Glutamatergic neuron (in vitro differentiated cells): Measurements from ENCODE around the gene ARHGEF28. TPM values are rescaled to one million over a fixed set of nuclear protein-coding genes. Genes with fewer than 3 reads are reported as not detected.

ENCODE experiments used
- DNase-seq: peaks from one replicate; pipeline ENCODE4 v3.0.0; 2022
- H3K27ac Mint-ChIP-seq: one replicate; pipeline ENCODE4 v1.8.0; 2020; ENCODE audit warnings: mild to moderate bottlenecking, mixed read lengths, inconsistent platforms; ENCODE audit not compliant: unreplicated experiment
- H3K27me3 Mint-ChIP-seq: one replicate; pipeline ENCODE4 v1.8.0; 2020; ENCODE audit warnings: mild to moderate bottlenecking, moderate library complexity, mixed read lengths, inconsistent platforms; ENCODE audit not compliant: unreplicated experiment
- H3K36me3 Mint-ChIP-seq: one replicate; pipeline ENCODE4 v1.8.0; 2020; ENCODE audit warnings: mild to moderate bottlenecking, mixed read lengths, inconsistent platforms; ENCODE audit not compliant: unreplicated experiment
- H3K4me1 Mint-ChIP-seq: one replicate; pipeline ENCODE4 v1.8.0; 2020; ENCODE audit warnings: mild to moderate bottlenecking, low read depth, mixed read lengths, inconsistent platforms; ENCODE audit not compliant: unreplicated experiment
- H3K4me3 Mint-ChIP-seq: one replicate; pipeline ENCODE4 v1.8.0; 2020; ENCODE audit warnings: mild to moderate bottlenecking, mixed read lengths, inconsistent platforms; ENCODE audit not compliant: unreplicated experiment
- H3K9me3 Mint-ChIP-seq: one replicate; pipeline ENCODE4 v1.8.0; 2020; ENCODE audit warnings: mild to moderate bottlenecking, moderate library complexity, mixed read lengths, inconsistent platforms; ENCODE audit not compliant: unreplicated experiment
- CTCF ChIP-seq: fragments of 200-600 bp; sonication (generic); IDR thresholded peaks from one replicate; pipeline ENCODE4 v1.5.0; 2021; ENCODE audit not compliant: partially characterized antibody, unreplicated experiment
- total RNA-seq: library from RNA; stranded (reverse); fragmentation: NEBNext Ultra II Directional; extraction: Animal tissue kit (Norgen Biotek cat#: 25700); gene quantifications from one replicate; pipeline ENCODE4 v1.2.1, GENCODE V29; 2021; ENCODE audit not compliant: unreplicated experiment

ARHGEF28 gene
- total RNA-seq, 1 donor from 2014 or later: 0.47 TPM

- H3K27me3 Mint-ChIP-seq: no peaks in the 10 kb centered on the region
- no peak overlapping the region for H3K4me3 Mint-ChIP-seq
- H3K27ac Mint-ChIP-seq: no peak overlapping the region
- no peaks in the 10 kb centered on the region for H3K36me3 Mint-ChIP-seq
- H3K9me3 Mint-ChIP-seq: no peaks in the 10 kb centered on the region
- DNase-seq: no peak
- TF ChIP-seq CTCF: no peak
- no peaks in the 10 kb centered on the region for H3K4me1 Mint-ChIP-seq
Measured at GRCh38 chr5:73664796-73665195, 38.8 kb downstream of the ARHGEF28 start.

- Mint-ChIP-seq H3K27ac (no peak overlapping the region), H3K4me3 (no peak overlapping the region), H3K9me3 (no peaks in the 10 kb centered on the region), H3K36me3 (no peaks in the 10 kb centered on the region), H3K27me3 (no peaks in the 10 kb centered on the region), H3K4me1 (no peaks in the 10 kb centered on the region)
- DNase-seq: no peak
- no peak for TF ChIP-seq CTCF
Measured at GRCh38 chr5:73666891-73667290, 40.9 kb downstream of the ARHGEF28 start.

- Mint-ChIP-seq H3K27me3 (no peaks in the 10 kb centered on the region), H3K27ac (no peak overlapping the region), H3K9me3 (no peaks in the 10 kb centered on the region), H3K4me3 (no peak overlapping the region), H3K4me1 (no peaks in the 10 kb centered on the region), H3K36me3 (no peaks in the 10 kb centered on the region)
- no peak for DNase-seq
- no peak for TF ChIP-seq CTCF
Measured at GRCh38 chr5:73668017-73668416, 42.0 kb downstream of the ARHGEF28 start.

GRCh38 chr5:73668486-73669111 is 42.6 kb downstream of the ARHGEF28 start:
- no peak for TF ChIP-seq CTCF
- H3K4me3 Mint-ChIP-seq: no peak overlapping the region

GRCh38 chr5:73670731-73671130 is 44.7 kb downstream of the ARHGEF28 start:
- no peak for TF ChIP-seq CTCF
- DNase-seq: no peak
- Mint-ChIP-seq H3K4me3 (no peak overlapping the region), H3K27ac (no peak overlapping the region), H3K27me3 (no peaks in the 10 kb centered on the region), H3K9me3 (no peaks in the 10 kb centered on the region), H3K4me1 (no peaks in the 10 kb centered on the region), H3K36me3 (no peaks in the 10 kb centered on the region)

More at GRCh38 chr5:73668486-73669111, 42.6 kb downstream of the ARHGEF28 start:
- no peak for DNase-seq
- H3K27ac Mint-ChIP-seq: no peak overlapping the region
- no peaks in the 10 kb centered on the region for H3K36me3 Mint-ChIP-seq
- no peaks in the 10 kb centered on the region for H3K27me3 Mint-ChIP-seq
- H3K9me3 Mint-ChIP-seq: no peaks in the 10 kb centered on the region
- no peaks in the 10 kb centered on the region for H3K4me1 Mint-ChIP-seq
